ENCODE results near the gene STK17A. TPM values are rescaled to one million over a fixed set of nuclear protein-coding genes. Genes with fewer than 3 reads are reported as not detected.

The STK17A gene
- total RNA-seq, 2 donors from 2014 or later = 16.0 to 30.6 TPM

DNA sequence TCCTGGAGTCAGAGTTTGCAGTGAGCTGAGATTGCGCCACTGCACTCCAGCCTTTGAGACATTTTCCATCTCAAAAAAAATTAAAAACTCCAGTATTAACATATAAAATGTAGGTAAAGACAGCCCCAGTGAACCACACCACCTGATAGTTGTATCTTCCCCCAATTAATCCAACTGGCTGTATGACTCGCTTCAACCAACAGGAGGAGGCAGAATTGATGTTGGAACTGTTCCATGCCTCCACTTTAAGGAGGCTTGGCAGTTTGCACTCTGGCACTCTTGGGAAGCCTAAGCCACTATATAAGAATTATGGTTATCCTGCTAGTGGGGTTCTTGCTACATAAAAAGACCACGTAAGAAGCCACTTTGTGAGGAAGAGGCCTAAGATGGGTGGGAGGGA lies 72.7 kb downstream of the STK17A start:
- intact Hi-C loops (cut with DNase I) = no loop called here
- TF ChIP-seq, protein P1, sequence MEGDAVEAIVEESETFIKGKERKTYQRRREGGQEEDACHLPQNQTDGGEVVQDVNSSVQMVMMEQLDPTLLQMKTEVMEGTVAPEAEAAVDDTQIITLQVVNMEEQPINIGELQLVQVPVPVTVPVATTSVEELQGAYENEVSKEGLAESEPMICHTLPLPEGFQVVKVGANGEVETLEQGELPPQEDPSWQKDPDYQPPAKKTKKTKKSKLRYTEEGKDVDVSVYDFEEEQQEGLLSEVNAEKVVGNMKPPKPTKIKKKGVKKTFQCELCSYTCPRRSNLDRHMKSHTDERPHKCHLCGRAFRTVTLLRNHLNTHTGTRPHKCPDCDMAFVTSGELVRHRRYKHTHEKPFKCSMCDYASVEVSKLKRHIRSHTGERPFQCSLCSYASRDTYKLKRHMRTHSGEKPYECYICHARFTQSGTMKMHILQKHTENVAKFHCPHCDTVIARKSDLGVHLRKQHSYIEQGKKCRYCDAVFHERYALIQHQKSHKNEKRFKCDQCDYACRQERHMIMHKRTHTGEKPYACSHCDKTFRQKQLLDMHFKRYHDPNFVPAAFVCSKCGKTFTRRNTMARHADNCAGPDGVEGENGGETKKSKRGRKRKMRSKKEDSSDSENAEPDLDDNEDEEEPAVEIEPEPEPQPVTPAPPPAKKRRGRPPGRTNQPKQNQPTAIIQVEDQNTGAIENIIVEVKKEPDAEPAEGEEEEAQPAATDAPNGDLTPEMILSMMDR (IDR thresholded peaks at IDR 0.05) = no peak
- DNase-seq = no peak

DNA sequence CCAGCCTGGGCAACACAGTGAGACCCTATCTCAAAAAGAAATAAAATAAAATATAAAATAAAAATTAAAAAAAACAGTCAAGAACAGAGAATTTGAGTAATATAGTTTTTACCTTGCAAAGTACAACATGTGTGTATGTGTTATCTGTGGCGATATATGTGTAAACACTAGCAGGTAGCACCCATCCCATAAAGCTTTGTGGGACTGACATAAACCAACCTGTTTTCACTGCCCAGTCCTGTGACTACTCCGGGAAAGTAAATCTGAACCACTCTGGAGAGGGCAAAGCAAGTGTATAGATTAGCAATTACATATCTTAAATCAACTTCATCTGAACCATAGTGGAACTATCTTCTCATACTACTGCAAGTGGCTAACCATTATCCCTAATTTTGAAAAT lies 74.1 kb downstream of the STK17A start:
- H3K4me1 ChIP-seq = no peaks in the 10 kb centered on the region
- no peak overlapping the region for H3K27ac ChIP-seq
- no peaks in the 10 kb centered on the region for H3K36me3 ChIP-seq
- no peaks in the 10 kb centered on the region for H3K9me3 ChIP-seq
- intact Hi-C loops (cut with DNase I) = no loop called here
- H3K9ac ChIP-seq (ENCODE audit: low read depth in 2 of 2, low read length in 2 of 2) = no peak overlapping the region
- H3K27me3 ChIP-seq = no peaks in the 10 kb centered on the region
- no peak for DNase-seq
- TF ChIP-seq, protein P1 (IDR thresholded peaks at IDR 0.05) = no peak
- H3K4me3 ChIP-seq = no peak overlapping the region

More for the DNA sequence above, 72.7 kb downstream of the STK17A start:
- Histone ChIP-seq H3K4me1 (no peaks in the 10 kb centered on the region), H3K9me3 (no peaks in the 10 kb centered on the region), H3K4me3 (no peak overlapping the region), H3K9ac (ENCODE audit: low read depth in 2 of 2, low read length in 2 of 2) (no peak overlapping the region), H3K27ac (no peak overlapping the region), H3K27me3 (no peaks in the 10 kb centered on the region), H3K36me3 (no peaks in the 10 kb centered on the region)

DNA sequence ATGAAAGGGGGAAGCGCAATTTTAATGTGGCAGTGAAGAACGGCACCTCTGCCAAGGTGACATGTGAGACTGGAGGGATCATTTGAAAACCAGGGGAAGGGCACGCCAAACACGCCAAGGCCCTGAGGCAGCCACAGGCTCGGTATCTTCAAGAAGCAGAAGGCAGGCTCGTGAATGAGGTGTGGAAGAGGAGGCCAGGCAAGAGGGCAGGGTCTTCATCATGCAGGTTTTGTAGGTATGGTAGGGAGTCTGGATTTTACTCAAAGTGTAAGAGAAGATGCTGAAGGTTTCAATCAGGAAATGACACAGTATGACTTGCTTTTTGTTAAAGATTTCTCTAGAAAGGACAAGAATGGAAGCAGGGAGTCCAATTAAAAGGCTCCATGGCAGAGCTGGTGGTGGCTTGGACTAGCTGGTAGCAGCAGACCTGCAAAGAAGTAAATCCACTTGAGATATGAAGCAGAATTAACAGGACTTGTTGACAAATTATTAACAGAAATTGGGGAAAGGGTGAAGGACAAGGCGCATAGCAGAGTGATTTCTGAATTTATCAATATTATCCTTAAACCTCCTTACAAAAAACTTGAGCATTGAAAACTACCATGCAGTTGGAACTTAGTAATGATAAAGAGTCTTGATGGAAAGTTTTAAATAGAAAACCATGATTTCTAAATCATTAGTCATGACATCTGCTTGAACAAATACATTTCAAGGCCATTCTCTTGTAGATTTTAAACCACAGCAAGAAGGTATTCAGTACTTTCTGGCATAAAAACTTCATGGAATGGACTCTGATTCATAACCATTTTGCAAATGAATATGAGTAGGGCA lies 76.0 kb downstream of the STK17A start:
- Histone ChIP-seq H3K9ac (ENCODE audit: low read depth in 2 of 2, low read length in 2 of 2) (no peak overlapping the region), H3K36me3 (no peaks in the 10 kb centered on the region)
- no peak for DNase-seq

DNA sequence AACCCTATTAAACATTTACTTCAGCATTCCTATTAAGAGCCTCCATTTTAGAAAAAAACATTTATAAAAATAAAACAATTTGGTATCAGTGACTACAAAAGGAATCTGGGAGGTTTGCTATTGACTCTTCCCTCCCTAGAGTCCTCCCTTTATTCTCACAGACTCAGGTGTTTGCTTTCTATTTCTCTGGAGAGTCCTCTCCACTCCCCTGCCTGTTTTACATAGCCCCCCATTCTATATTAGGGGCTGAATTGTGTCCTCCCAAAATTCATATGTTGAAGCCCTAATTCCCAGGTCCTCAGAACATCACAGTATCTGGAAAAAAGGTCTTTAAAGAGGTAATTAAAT lies 76.6 kb downstream of the STK17A start:
- H3K9ac ChIP-seq (ENCODE audit: low read depth in 2 of 2, low read length in 2 of 2) = no peak overlapping the region

More for the DNA sequence above, 76.0 kb downstream of the STK17A start:
- Histone ChIP-seq H3K9me3 (no peaks in the 10 kb centered on the region), H3K4me1 (no peaks in the 10 kb centered on the region), H3K27me3 (no peaks in the 10 kb centered on the region), H3K4me3 (no peak overlapping the region), H3K27ac (no peak overlapping the region)
- intact Hi-C loops (cut with DNase I) = no loop called here
- TF ChIP-seq, protein P1 (IDR thresholded peaks at IDR 0.05) = no peak

DNA sequence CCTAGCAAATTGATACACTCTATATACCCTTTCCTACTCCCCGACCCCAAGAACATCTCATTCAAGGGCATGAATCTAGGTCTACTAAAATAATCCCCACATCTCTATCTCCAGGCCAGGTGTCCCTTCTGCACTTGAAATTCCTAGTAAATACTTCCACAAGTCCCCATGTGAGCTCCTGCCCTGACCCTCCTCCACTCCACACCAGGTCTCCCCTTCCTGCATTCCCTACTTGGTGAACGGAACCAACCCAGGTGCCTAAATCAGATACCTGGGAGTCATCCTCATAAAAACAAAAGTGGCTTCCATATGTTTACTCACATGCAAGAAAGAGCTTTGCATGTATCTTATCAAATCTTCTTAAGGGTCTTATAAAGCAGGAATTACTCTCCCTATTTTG lies 77.2 kb downstream of the STK17A start:
- Histone ChIP-seq H3K27ac (no peak overlapping the region), H3K9me3 (no peaks in the 10 kb centered on the region), H3K9ac (ENCODE audit: low read depth in 2 of 2, low read length in 2 of 2) (no peak overlapping the region), H3K27me3 (no peaks in the 10 kb centered on the region), H3K4me1 (no peaks in the 10 kb centered on the region), H3K4me3 (no peak overlapping the region), H3K36me3 (no peaks in the 10 kb centered on the region)
- DNase-seq = no peak
- intact Hi-C loops (cut with DNase I) = no loop called here
- TF ChIP-seq, protein P1 (IDR thresholded peaks at IDR 0.05) = no peak

More for the DNA sequence above, 76.6 kb downstream of the STK17A start:
- Histone ChIP-seq H3K9me3 (no peaks in the 10 kb centered on the region), H3K27ac (no peak overlapping the region), H3K4me1 (no peaks in the 10 kb centered on the region), H3K36me3 (no peaks in the 10 kb centered on the region), H3K27me3 (no peaks in the 10 kb centered on the region), H3K4me3 (no peak overlapping the region)
- TF ChIP-seq, protein P1 (IDR thresholded peaks at IDR 0.05) = no peak
- intact Hi-C loops (cut with DNase I) = no loop called here
- DNase-seq = no peak

Data from colonic mucosa (tissue), 4 donors.